Stimulated activated CD8-positive, alpha-beta memory T cell treated with anti-CD3 and anti-CD28 coated beads, Interleukin-15, amount 100 ng/mL, for 24 hours (primary cell): ENCODE data around the gene PTPN13.
"Not testable (repeated sequence)": the region's sequence is repeated elsewhere in the genome, so short reads cannot be mapped to it uniquely, and the experiment has no call there.

Experiments
- DNase-seq: peaks from one replicate; pipeline ENCODE4 v3.0.0-alpha.2; 2020; ENCODE audit warnings: low read depth

The PTPN13 gene

GRCh38 chr4:86644892-86645291 lies 50.8 kb downstream of the PTPN13 start:
- no peak for DNase-seq

DNA sequence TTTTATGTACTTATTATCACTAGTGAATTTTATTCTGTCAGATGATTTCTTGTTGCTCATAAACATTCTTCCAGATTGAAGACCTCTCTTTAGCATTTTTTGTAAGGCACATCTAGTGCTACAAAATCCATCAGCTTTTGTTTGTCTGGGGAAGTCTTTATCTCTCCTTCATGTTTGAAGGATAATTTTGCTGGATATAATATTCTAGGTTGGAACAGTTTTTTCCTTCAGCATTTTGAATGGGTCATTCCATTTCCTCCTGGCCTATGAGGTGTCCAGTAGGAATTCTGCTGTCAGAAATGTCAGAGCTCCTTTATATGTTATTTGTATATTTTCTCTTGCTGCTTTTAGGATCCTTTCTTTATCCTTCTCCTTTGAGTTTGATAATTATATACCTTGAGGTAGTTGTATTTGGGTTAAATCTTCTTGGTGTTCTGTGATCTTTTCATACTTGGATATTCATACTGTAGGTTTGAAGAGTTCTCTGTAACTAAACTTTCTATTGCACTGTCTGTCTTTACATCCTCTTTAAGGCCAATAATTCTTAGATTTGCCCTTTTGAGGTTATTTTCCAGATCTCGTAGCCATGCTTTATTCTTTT lies 58.3 kb downstream of the PTPN13 start:
- no peak for DNase-seq

DNA sequence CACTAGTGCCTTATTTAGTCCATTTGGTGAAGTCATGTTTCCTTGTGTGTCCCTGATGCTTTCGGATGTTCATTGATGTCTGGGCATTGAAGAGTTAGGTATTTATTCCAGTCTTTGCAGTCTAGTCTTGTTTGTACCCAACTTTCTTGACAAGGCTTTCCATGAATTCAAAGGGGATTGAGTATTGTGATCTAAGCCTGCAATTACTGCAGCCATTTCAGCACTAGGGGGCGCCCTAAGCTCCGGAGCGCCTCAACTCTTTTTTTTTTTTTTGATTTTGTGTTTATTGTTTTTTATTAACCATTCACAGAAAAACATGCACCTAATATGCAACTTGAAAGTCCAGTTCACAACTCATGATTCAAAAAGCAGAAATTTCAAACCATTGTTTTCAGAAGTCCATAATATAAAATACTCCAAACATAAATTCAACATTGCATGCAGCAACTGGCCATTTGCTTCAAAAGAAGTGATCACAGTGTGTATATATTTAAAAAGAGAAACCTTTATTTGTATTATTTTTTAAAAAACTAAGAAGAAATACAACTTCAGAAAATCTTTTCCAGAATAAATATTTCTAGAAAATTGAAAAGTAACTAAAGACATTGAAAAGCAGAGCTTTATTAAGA lies 59.2 kb downstream of the PTPN13 start:
- DNase-seq = no peak

DNA sequence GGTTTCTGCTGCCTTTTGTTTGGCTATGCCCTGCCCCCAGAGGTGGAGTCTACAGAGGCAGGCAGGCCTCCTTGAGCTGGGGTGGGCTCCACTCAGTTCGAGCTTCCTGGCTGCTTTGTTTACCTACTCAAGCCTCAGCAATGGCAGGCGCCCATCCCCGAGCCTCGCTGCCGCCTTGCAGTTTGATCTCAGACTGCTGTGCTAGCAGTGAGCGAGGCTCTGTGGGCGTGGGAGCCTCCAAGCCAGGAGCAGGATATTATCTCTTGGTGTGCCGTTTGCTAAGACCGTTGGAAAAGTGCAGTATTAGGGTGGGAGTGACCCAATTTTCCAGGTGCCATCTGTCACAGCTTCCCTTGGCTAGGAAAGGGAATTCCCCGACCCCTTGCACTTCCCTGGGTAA lies 62.7 kb downstream of the PTPN13 start:
- not testable (repeated sequence) for DNase-seq

DNA sequence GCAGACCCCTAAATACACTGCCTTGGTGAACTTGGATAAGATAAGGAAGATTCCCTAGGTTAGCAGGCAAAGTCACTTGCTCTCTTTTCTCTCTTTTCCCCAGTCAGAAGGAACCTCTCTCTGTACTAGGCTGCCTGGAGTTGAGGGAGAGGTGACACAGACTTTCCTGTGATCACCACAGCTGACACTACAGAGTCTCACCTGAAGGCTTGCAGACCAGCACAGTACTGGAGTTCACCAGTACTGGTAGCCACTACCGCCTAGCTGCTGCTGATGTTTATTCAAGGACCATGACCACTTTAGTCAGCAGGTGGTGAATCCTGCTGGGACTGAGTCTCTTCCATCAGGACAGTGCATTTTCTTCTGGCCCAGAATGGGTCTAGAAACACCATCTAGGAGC lies 63.3 kb downstream of the PTPN13 start:
- no peak for DNase-seq

GRCh38 chr4:86657910-86658309 lies 63.8 kb downstream of the PTPN13 start:
- no peak for DNase-seq

- DNase-seq = no peak
Observed at GRCh38 chr4:86660401-86660800, 66.3 kb downstream of the PTPN13 start.

GRCh38 chr4:86661006-86661405 lies 66.9 kb downstream of the PTPN13 start:
- DNase-seq = no peak

DNA sequence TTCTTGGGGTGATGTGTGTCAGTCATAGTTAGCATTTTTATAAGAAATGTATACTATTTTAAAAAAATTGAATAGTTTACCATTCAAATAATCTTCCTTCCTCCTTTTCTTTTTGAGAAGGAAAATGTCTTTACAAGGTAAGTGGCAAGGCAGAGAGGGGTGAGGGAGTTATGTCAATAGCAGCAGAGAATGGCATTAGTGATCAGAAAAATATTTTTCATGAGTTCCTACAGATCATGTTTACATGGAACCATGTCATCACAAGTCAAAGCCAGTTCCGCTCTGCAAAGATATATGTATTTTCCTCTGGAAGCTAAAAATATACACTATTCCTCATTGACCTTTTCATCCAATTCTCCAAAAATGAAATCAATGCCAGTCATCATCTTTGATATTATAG lies 67.3 kb downstream of the PTPN13 start:
- no peak for DNase-seq

DNA sequence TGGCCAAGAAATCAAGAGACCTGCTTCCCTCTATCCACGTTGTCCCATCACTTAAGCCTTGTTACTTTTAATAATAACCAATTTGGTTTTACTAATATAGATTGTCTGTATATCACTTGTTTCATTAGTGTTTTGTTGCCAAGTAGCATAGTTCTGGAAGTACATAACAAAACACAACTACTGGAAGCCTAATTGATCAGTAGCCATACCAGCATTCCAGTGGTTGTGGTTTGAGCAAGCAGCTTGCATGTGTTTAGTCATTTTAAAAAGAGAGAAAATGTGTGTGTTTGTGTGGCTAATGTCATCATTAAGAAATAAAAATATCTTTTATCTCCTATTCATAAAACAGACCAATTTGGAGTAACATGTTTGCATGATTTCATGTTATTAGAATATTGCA lies 70.8 kb downstream of the PTPN13 start:
- DNase-seq = no peak

DNA sequence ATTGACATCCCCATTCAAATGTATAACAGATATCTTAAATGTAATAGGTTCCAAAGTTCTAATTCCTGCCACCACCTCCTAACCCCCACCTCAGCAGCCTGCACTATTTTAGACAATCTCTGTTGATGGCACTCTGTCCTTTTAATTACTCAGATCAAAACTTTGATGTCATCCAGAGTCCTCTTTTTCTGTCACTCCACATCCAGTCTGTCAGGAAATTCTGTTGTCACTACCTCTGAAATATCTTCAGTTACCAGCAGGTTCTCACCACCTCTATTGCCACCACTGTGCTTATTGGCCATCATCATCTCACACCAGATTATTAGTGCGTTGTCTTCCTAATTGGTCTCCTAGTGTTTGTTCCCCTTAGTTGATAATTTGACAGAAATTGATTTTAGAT lies 76.2 kb downstream of the PTPN13 start:
- no peak for DNase-seq

- DNase-seq = no peak
Observed at GRCh38 chr4:86670756-86671155, 76.6 kb downstream of the PTPN13 start.

- no peak for DNase-seq
Observed at GRCh38 chr4:86675548-86675947, 81.4 kb downstream of the PTPN13 start.

GRCh38 chr4:86678796-86679195 lies 84.7 kb downstream of the PTPN13 start:
- no peak for DNase-seq

DNA sequence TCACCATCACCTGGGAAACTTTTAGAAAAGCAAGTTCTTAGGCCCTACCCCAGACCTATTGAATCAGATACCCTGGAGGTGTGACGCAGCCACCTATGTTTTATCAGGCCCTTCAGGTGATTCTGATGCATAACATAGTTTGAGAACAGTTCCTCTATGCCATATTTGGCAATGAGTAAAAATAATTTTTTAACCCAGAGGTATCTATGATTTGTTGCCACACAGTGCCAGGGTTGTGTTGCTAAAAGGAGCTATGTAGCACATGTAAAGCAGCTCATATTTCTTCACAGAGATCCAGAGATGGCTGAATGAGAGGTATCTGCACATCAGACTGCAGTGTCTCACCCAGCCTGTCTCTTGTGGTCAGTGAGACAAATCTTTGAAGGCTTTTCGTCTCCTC lies 85.3 kb downstream of the PTPN13 start:
- DNase-seq = no peak

GRCh38 chr4:86683167-86683566 lies 89.1 kb downstream of the PTPN13 start:
- DNase-seq = no peak

DNA sequence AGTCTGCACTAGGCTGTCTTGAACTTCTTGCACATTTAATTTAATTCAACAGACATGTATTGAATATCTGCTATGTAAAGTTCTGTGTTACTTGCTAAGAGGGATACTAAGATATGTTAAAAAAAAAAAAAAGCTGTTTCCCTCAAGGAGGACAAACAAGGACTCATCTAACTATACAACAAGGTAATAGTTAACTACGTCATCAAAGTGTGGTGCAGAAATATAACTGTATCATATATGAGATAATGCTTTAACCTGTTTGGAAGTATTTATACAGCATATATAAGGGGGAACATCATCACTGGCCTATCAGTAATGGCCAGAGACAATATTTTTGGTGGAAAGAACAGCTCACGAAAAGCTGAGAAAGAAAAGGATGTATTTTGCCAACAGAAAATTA lies 89.9 kb downstream of the PTPN13 start:
- DNase-seq = no peak

GRCh38 chr4:86685401-86685800 lies 91.3 kb downstream of the PTPN13 start:
- no peak for DNase-seq

- no peak for DNase-seq
Observed at GRCh38 chr4:86686741-86687140, 92.6 kb downstream of the PTPN13 start.

DNA sequence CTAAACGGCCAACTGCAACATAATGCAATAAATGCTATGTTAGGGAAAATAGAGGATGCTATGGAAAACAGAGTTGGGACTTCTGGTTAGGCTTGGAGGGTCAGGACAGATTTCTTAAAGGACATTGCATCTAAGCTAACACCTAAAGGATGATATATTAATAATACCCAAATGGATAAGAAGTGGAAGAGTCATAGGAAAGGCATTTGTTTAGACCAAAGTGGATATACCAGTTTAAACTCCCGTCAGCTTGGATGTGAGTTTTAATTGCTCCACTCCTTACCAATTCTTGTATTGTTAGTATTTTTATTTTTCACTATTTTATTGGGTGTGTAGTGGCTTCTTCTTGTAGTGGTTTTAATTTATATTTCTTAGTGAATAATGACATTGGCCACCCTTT lies 93.9 kb downstream of the PTPN13 start:
- no peak for DNase-seq

DNA sequence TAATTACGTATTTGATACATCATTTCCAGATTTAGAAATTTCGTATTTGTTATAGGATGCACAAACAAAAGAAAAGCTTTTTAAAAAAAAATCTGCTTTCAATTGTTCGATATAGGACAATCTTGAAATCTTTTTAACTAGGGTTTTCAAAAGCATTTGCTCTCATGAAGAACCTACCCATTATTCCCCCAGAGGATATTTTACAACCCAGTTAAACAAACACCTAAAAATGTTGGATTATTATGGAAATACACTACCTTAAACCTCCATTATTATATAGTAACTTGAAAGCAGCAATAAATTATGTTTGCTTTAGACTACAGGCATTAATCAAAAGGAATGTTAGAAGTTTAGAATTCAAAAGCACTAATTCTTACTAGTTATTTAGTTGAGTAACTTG lies 110.5 kb downstream of the PTPN13 start:
- no peak for DNase-seq

GRCh38 chr4:86706923-86707597 lies 112.9 kb downstream of the PTPN13 start:
- DNase-seq = no peak

- DNase-seq = no peak
Observed at GRCh38 chr4:86717651-86718050, 123.5 kb downstream of the PTPN13 start.

GRCh38 chr4:86718152-86718551 lies 124.0 kb downstream of the PTPN13 start:
- DNase-seq = no peak
